Femur (tissue), 1 donor: Measurements from ENCODE around the gene SRL.
A peak's percentile ranks its signal among the peaks of the same experiment; 100 is the strongest.

Source experiments
- DNase-seq: peaks from one replicate; pipeline ENCODE4 v3.0.0-alpha.2; 2017

Gene SRL

DNA sequence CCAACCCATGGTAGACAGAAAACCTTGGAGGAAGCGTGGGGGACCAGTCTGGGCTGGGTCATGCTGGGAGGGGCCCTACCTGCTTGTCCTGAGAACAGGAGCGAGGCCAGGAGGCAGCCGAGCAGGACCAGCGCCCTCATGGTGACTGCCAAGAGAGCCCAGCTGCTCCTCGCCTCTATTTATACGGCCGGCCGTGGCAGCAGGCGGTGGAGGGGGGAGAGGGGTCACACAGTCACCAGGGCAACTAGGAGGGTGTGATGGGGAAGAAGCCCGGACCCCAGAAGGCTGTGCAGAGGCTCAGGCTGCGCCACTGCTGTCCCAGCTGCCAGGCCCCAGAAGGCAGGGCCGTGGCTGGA, at the start of gene SRL:
Gene SRL (minus strand): TSS at position 153 of the 356 bp plus-strand sequence. CDS start 13 bp downstream, at position 140.
- peak; percentile 67 for DNase-seq

GRCh38 chr16:4290236-4290830, 48.5 kb upstream of the SRL start:
- no peak for DNase-seq

GRCh38 chr16:4288148-4288921, 46.5 kb upstream of the SRL start:
- DNase-seq: peak; percentile 77

DNA sequence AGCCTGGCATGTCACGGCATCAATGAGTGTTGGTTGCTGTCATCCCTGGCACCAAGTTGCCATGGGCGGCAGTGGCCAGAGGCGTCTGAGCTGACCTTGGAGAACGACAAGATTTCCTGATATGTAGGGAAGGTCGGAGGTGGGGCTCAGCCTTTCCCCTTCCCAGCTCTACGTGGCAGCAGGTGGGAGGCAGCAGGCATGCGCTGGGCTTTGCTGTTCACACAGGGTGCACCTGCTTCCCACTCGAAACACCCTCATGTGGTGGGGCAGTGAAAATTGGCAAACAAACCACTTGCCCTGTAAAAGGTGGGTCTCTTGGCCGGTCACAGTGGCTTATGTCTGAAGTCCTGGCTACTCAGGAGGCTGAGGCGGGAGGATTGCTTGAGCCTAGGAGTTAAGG, 43.3 kb upstream of the SRL start:
- DNase-seq: no peak

GRCh38 chr16:4283939-4284338, 42.1 kb upstream of the SRL start:
- no peak for DNase-seq

- DNase-seq: no peak
These were observed 41.6 kb upstream of the SRL start for GRCh38 chr16:4283441-4283840.

DNA sequence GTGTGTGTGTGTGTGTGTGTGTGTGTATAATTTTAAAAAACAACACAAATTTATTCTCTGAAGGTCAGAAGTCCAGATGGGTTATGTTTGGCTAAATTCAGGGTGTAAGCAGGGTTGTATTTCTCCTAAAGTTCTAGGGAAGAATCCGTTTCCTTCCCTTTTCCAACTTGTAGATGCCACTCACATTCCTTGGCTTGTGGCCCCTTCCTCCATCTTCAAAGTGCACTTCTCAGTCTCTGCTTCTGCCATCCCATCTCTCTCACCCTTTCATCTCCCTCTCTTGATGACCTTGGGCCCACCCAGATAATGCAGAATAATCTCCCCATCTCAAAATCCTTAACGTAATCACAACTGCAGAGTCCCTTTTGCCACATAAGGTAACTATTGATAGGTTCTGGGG, 38.7 kb upstream of the SRL start:
- no peak for DNase-seq

- no peak for DNase-seq
These were observed 36.2 kb upstream of the SRL start for GRCh38 chr16:4277987-4278513.

- no peak for DNase-seq
These were observed 34.0 kb upstream of the SRL start for GRCh38 chr16:4275861-4276260.

DNA sequence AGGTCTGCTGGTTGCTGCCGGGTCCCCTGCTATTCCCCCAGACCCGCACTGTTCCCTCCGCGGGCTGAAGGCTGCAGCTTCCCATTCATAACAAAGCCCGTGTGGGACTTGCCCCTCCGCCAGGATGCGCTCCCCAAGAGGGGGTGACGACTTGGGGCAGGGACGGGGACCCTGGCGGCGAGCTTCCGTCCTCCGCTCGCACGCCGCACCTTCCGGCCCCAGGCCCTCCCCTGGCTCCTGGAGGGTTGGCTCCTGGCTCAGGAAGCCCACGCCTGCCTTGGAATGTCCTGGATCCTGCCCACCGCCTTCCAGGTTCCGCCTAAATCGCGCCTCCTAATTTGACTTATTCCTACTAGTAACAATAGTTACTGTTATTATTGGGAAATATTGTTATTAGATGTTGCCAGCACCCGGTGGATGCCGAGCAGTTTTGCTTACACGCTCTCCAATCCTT, 32.0 kb upstream of the SRL start:
- DNase-seq: peak; percentile 72

DNA sequence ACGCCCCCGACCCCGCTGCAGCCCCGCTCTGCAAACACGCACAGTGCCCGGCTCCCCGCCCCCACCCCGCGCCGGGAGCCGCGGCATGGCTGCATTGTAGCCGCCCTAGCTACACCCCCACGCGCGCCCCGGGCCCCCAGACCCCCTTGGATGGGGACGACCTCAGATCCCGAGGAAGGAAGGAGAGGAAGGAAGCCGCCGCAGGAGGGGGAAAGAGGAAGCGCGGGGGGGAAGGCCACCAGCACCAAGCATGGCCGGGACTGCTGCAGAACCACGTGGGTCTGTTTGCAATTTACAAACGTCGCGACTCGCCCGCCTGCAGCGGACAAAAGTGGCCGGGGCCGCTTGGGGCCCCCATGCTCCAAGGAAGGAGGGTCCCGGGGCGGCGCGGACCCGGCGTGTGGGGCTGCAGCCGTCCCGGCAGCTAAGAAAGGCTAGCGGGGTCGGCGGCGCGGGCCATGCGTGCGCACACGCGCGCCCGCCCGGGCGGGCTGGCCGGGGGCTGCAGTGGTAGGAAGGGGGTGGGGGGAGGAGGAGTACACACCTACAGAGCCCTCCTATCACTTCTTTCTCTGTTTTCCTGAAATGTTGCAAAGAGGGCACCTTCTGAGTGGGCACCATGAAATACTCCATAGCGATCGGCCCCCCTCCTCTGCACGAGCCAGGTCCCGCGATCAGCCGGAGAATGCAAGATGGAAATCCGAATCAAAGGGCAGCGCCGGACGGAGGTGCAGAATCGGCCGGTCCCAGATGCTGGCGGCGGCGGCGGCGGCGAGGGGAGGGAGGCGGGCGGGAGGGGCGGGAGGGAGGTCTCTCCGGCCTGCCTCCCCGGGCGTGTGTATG, 30.5 kb upstream of the SRL start:
- DNase-seq: peak; percentile 75

- peak; percentile 95 for DNase-seq
These were observed 29.6 kb upstream of the SRL start for GRCh38 chr16:4271176-4272113.

GRCh38 chr16:4270595-4270994, 28.7 kb upstream of the SRL start:
- DNase-seq: no peak

- no peak for DNase-seq
These were observed 28.2 kb upstream of the SRL start for GRCh38 chr16:4270091-4270490.

DNA sequence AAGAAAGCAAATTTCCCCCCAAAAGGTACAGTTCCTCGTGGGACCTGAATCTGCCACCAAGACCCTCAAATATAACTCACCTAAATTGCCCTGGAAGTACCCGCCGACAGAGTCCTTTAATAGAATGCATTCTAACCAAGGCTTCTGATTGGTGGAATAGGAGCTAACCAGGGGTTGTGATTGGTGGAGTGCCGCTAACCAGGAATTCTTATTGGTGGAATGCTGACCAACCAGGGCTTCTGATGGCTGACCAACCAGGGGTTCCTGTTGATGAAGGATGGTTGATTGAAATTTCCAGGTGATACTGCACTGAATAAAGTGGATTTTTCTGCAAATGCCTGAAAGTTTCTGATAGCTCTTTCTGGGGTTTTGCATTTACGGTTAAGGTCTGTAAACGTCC, 24.5 kb upstream of the SRL start:
- no peak for DNase-seq

DNA sequence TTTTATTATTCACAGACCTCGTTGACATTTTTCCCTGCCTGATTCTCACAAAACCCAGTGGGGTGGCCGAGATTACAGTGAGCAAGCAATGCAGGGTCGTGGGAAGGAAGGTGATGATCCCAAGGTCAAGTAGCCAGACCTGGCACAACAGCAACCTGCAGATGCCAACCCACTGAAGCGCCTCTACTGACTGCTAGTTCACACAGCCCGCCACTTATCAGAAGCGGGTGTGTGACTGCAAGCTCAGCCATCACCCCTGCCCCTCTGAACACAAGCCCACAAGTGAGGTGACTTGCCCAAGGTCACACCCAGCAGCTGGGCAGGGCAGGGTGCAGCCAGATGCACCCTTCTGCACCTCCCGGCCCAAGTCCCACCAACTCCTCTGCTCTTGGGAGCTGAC, 23.8 kb upstream of the SRL start:
- peak; percentile 26 for DNase-seq

DNA sequence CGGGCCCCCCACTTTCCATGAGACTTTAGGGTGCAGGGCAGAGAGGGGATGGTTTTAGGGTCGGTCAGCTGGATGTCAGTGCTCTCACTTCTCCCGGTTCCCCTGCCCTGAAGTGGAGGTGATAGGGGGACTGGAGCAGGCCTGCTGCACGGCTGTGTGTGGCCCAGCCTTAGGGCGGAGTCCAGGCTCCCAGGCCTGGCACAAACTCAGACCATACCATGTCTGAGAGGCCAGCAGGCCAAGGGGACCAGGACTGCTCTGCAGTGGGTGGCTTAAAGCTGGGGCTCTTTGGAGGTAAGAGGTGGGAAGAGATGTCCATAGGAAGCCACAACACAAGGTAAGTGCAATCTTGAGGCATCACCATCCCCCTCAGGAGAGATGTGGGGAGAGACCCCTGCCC, 22.7 kb upstream of the SRL start:
- peak; percentile 55 for DNase-seq

DNA sequence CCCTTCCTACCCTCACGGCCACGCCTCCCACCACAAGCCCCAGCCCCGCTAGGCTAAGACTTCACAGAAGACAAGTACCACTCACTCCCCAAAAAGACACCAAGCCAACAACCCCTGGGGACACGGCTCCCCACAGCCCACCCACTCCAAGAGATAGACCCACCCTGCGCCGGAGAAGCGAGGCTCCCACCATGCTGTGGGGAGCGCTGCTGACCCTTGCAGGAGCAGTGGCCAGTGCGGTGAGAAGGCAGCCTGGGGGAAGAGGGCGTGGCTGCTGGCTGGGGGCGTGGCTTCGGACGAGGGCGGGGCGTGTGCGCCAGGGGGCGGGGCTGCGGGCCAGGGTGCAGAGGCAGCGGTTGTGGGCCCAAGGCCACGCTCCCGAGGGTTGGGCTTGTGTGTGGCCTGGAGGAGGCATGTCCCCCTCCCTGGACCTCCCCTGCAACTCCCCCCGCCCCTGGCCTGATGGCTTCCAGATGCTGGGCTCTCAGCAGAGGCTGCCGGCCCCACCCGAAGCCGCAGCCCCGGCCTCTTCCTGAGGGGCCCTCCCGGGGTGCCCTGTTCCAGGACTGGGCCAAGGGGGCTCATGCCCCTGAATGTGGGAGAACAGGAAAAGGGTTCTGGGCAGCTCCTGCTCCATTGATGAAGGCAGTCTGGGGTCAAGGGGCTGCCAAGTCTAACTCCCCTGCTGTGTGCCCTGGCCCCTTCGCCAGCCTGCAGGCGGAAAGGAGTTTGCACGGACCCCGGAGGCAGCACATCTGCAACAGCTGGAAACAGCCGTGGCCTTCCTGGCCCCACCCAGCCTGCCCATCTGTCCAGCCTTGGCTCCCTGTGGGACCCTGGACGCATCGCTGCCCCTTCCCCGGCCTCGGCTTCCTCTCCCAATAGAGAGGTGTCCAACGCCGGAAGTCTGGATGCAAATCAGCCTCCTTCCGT, 21.9 kb upstream of the SRL start:
- peak; percentile 97 for DNase-seq

GRCh38 chr16:4262303-4262835, 20.5 kb upstream of the SRL start:
- DNase-seq: no peak

GRCh38 chr16:4261557-4262172, 19.8 kb upstream of the SRL start:
- DNase-seq: no peak
